HG02588 (cell line): Measurements from ENCODE around the gene PSME2.

ENCODE experiments used
- ATAC-seq: cut with Tn5 transposase; IDR thresholded peaks from one replicate; pipeline ENCODE4 v1.9.1; 2021; ENCODE audit warnings: mild to moderate bottlenecking, moderate library complexity; ENCODE audit not compliant: unreplicated experiment

The PSME2 gene

GRCh38 chr14:24179961-24180796 lies 33.8 kb upstream of the PSME2 start:
- no peak for ATAC-seq

DNA sequence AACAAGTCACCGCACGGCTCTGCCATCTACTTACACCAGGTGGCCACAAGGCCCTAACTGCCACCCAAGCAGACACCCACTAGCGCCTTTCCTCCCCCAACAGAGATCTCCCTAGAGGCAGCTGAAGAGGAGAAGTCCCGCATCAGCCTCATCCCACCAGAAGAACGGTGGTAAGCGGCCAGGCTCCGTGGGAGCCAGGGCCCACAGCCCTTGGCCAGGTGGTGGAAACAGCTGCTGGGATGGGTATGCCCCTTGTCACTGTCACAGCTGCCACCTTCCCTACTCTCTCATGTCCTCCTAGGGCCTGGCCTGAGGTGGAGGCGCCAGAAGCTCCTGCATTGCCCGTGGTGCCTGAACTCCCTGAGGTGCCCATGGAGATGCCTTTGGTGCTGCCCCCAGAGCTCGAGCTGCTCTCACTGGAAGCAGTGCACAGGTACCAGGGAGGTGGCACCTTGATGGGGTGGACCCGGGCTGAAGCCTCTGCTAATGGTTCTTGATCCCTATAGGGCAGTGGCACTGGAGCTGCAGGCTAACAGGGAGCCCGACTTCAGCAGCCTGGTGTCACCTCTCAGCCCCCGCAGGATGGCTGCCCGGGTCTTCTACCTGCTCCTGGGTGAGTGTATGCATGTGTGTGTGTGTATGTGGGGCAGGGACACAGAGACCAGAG lies 33.0 kb upstream of the PSME2 start:
- no peak for ATAC-seq

GRCh38 chr14:24178399-24179178 lies 32.2 kb upstream of the PSME2 start:
- no peak for ATAC-seq

DNA sequence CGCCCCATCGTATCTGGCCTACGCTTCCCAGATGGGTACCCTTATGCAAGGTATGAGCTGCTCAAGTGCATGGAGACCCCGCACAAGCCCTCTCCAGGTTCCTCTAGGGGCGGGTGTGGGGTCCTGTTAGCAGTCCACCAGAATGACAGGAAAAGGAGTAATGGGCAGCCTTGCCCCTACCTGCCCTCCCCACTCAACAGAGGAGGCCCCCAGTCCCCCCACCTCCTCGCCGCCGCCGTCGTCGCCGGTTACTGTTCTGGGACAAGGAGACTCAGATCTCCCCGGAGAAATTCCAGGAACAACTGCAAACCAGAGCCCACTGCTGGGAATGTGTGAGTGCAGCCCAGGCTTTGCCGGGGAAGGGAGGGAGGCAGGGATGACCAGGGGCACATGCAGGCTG lies 31.5 kb upstream of the PSME2 start:
- no peak for ATAC-seq

- no peak for ATAC-seq
These were observed 30.8 kb upstream of the PSME2 start for GRCh38 chr14:24177041-24177825.

DNA sequence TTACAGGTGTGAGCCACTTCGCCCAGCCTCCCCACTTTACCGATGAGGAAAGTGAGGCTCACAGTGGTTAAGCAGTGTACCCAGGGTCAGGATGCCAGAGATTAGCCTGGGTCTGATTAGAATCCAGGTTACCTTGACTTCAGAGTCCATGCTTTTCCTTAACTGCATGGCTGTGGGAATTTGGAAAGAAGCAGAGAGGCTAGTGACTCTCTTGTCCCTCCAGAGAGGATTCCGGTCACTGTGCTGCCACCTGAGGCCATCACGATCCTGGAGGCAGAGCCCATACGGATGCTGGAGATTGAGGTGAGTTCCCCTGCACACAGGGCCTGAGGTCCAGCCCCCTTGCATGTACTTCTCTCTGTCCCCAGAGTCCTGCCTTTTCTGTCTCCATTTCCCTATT lies 30.2 kb upstream of the PSME2 start:
- ATAC-seq, result no peak

- ATAC-seq, result no peak
These were observed 26.5 kb upstream of the PSME2 start for GRCh38 chr14:24172871-24173281.

- ATAC-seq, result no peak
These were observed 26.0 kb upstream of the PSME2 start for GRCh38 chr14:24172261-24172860.

GRCh38 chr14:24171422-24172260 lies 25.2 kb upstream of the PSME2 start, which contains the start of gene REC8:
Gene REC8 (plus strand): TSS chr14:24172080. CDS start chr14:24172553, 473 bp downstream.
- ATAC-seq, result peak; percentile 83

DNA sequence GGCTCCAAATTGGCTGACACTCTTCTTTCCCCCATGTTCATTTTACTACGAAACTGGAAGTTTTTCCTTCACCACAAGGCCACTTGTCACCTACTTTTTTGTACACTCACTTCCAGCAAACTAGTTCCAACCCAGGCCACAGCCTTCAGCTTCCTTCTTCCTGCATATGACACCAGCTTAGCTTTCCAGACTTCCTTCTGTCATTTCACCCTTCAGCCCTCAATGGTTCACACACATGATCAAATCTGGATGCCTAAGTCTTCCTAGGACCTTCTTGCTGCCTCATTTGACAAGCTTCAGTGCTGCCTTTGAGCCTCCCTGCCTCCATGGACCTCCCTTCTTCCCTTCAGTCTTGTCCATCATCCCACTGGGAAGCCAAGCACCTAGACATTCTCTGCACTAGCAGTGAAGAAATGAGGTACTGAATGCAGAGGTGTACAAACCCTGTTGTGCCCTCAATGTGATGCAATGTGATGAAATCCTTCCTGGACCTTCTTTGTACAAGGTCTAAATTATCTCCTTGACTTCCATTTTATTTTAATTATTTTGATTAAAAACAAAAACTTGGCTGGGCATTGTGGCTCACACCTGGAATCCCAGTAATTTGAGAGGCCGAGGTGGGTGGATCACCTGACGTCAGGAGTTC lies 21.2 kb upstream of the PSME2 start:
- ATAC-seq, result no peak

- no peak for ATAC-seq
These were observed 19.4 kb upstream of the PSME2 start for GRCh38 chr14:24165785-24166184.

- no peak for ATAC-seq
These were observed 18.1 kb upstream of the PSME2 start for GRCh38 chr14:24164518-24164991.

DNA sequence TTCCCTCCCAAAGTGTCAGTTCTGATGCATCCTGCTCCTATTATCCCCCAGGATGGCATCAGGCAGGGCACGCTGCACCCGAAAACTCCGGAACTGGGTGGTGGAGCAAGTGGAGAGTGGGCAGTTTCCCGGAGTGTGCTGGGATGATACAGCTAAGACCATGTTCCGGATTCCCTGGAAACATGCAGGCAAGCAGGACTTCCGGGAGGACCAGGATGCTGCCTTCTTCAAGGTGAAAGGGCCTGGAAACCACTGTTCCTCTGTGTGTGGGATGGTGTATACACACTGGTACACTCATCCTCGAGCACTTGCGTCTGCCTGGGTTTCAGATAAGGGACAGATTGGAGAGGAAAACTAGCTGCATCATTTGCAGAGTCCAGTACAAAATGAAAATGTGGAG lies 15.7 kb upstream of the PSME2 start:
- no peak for ATAC-seq

- ATAC-seq, result peak; percentile 75
These were observed 14.7 kb upstream of the PSME2 start, which contains the start of gene IRF9 for GRCh38 chr14:24160850-24161804. Gene IRF9 (plus strand): TSS chr14:24161265. CDS start chr14:24162145, 880 bp downstream.

GRCh38 chr14:24160499-24160849 lies 14.1 kb upstream of the PSME2 start:
- peak; percentile 4 for ATAC-seq

- no peak for ATAC-seq
These were observed 13.5 kb upstream of the PSME2 start for GRCh38 chr14:24159777-24160498.

DNA sequence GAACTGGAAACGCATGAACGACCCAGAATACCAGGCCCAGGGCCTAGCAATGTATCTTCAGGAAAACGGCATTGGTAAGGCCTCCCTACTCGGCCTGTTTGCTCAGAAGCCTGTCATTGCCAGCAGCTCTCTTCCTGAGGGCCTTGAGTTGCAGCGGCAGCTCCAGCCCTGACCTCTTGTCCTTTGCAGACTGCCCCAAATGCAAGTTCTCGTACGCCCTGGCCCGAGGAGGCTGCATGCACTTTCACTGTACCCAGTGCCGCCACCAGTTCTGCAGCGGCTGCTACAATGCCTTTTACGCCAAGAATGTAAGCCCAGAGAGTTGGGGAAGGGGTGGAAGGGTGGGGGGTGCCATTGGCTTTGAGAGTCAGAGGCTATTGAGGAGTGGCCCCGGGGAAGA lies 10.9 kb upstream of the PSME2 start:
- no peak for ATAC-seq
